DOHH2 (cell line): Measurements from ENCODE around the gene TRPM1.

ENCODE experiments used
- EZH2phosphoT487 ChIP-seq: fragments of 200-600 bp; sonication (generic); IDR thresholded peaks from 2 replicates; pipeline ENCODE4 v1.6.1; 2017; ENCODE audit warnings: borderline replicate concordance, mild to moderate bottlenecking, antibody characterized with exemption, low read length, moderate library complexity, mixed read lengths
- TF ChIP-seq, protein P1 (sequence below): fragments of 200-600 bp; sonication (generic); IDR thresholded peaks from one replicate; pipeline ENCODE4 v1.5.1; 2014; ENCODE audit warnings: antibody characterized with exemption, mild to moderate bottlenecking, low read depth, low read length; ENCODE audit not compliant: poor library complexity, severe bottlenecking

DNA sequence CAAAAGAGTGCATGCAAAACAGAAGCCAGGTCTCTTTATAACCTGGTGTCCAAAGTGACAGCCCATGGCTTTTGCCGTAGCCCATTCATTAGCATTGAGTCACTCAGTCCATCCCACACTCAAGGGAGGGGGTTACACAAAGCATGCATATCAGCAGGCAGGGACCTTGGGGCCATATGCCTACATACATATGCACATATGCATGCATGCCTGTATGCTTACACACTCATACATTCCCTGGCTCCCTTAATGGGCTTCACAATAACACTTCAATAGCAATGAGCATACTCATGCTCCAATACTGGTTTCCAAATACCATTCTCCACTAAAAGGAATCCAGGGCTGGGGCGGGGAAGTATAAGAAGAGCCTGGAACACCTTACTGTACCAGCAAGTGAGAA is 22.0 kb downstream of the TRPM1 start:
- TF ChIP-seq, protein P1, sequence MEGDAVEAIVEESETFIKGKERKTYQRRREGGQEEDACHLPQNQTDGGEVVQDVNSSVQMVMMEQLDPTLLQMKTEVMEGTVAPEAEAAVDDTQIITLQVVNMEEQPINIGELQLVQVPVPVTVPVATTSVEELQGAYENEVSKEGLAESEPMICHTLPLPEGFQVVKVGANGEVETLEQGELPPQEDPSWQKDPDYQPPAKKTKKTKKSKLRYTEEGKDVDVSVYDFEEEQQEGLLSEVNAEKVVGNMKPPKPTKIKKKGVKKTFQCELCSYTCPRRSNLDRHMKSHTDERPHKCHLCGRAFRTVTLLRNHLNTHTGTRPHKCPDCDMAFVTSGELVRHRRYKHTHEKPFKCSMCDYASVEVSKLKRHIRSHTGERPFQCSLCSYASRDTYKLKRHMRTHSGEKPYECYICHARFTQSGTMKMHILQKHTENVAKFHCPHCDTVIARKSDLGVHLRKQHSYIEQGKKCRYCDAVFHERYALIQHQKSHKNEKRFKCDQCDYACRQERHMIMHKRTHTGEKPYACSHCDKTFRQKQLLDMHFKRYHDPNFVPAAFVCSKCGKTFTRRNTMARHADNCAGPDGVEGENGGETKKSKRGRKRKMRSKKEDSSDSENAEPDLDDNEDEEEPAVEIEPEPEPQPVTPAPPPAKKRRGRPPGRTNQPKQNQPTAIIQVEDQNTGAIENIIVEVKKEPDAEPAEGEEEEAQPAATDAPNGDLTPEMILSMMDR, result no peak
- TF ChIP-seq EZH2phosphoT487, result no peak
